Right forelimb (tissue), 1 donor: ENCODE data around the gene GALNT5.
"Not testable (repeated sequence)": the region's sequence is repeated elsewhere in the genome, so short reads cannot be mapped to it uniquely, and the experiment has no call there.

Experiments used
- DNase-seq: peaks from one replicate; pipeline ENCODE4 v3.0.0-alpha.2; 2018

The GALNT5 gene

DNA sequence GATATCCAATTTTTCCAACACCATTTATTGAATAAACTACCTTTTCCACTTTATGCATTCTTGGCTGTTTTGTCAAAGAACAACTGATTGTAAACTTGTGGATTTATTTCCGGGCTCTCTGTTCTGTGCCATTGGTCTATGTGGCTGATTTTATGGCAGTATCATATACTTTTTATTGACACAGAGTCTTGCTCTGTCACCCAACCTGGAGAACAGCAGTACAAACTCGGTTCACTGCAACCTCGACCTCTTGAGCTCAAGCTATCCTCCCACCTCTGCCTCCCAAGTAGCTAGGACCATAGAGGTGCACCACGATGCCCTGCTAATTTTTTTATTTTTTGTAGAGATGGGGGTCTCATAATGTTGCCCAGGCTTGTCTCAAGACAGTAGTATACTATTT is 6.7 kb upstream of the GALNT5 start:
- no peak for DNase-seq

DNA sequence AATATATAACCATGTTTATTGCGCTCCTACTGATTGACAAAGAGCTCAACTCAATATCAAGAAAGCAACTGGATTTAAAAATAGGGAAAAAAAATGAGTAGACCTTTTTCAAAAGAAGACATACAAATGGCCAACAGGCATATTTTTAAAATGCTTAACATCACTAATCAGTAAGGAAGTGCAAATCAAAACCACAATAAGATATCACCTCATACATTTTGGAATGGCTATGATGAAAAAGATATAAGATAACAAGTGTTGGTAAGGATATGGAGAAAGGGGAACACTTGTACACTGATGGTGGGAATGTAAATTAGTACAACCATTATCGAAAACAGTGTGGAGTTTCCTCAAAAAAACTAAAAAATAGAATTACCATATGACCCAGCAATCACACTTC is 5.6 kb upstream of the GALNT5 start:
- no peak for DNase-seq

DNA sequence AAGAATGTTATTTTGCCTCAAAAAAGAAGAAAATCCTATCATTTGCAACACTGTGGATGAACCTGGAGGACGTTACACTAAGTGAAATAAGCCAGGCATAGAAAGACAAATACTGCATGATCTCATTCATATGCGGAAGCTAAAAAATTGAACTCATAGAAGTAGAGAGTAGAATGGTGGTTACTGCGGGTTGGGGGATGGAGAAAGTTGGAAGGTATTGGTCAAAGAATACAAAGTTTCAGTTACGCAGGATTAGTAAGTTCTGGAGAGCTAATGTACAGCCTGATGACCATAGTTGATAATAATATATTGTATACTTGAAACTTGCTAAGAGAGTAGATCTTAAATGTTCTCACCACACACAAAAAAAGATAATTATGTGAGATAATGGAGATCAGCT is 5.0 kb upstream of the GALNT5 start:
- no peak for DNase-seq

DNA sequence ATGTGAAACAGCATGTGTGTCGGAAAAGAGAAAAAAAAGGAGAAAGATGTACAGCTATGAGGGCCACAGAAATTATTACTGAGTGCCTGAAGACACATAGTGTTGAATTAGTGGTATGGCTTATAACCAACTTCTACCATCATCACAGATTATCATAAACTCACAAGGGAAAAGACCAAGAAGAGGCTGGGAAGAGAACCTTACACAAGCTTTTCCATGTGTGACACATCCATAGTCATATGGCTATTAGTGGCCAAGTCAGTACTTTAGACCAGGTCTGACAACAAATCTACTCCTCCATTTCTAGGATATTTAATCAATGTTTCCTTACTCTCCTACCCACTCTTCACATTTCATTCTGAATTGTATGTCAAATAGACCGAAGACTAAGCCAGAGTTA is 3.5 kb upstream of the GALNT5 start:
- DNase-seq, result no peak

DNA sequence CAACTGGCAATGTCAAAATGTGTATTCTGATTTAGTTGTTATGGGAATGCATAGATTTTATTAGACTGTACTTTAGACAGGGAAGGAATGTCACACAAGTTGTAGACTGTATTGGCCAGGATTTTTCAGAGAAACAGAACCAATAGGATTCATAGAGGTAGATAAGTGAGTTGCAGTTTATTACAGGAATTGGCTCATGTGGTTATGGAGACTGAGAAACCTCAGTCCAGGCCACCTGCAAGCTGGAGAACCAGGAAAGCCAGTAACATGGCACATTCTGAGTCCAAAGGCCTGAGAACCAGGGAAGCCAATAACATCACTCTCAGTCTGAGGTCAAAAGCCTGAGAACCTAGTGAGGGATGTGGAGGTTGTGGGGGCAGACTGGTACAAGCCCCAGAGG is 1.8 kb upstream of the GALNT5 start:
- no peak for DNase-seq

DNA sequence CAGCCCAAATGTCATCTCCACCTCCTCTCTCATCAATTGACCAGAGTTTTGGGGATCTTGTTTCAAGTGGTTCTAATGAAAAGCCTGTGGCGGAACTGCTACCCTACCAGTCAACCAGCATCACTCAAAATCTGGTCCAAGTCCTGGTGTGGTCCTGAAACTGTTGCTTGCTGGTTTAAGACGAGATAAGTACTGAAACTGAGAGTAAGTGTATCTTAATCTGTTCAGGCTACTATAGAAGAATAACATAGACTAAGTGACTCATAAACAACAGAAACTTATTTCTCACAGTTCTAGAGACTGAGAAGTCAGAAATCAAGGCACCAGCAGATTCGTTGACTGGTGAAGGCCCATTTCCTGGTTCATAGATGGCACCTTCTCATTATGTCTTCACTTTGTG is 879 bp upstream of the GALNT5 start:
- no peak for DNase-seq

DNA sequence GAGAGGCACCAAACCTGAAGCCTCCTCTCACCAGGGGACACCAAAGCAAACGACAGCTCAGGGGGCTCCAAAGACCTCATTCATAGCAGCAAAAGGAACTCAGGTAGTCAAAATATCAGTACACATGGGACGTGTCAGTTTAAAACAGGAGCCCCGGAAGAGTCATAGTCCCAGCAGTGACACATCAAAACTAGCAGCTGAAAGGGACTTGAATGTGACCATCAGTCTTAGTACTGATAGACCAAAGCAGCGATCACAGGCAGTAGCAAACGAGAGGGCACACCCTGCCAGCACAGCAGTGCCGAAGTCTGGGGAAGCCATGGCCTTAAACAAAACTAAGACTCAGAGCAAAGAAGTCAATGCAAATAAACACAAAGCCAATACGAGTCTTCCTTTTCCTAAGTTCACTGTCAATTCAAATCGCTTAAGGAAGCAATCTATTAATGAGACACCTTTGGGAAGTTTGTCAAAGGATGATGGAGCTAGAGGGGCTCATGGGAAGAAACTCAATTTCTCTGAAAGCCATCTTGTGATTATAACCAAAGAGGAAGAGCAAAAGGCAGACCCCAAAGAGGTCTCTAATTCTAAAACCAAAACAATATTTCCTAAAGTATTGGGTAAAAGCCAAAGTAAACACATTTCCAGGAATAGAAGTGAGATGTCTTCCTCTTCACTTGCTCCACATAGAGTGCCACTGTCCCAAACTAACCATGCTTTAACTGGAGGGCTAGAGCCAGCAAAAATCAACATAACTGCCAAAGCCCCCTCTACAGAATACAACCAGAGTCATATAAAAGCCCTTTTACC is 1.2 kb downstream of the GALNT5 start:
- no peak for DNase-seq

DNA sequence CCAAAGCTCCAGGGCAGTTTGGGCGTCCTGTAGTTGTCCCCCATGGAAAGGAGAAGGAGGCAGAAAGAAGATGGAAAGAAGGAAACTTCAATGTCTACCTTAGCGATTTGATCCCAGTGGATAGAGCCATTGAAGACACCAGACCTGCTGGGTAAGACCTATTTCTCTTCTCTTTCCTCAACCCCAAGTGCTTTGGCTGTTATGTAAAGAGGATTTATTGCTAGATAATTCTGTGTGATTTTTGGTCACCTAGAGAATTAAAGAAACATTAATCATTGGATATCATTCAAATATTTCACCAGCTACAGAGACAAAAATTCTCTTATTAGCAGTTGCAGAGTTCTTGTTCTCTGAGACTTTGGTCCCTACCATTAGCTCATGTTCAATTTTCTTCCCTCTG is 1.9 kb downstream of the GALNT5 start:
- no peak for DNase-seq

DNA sequence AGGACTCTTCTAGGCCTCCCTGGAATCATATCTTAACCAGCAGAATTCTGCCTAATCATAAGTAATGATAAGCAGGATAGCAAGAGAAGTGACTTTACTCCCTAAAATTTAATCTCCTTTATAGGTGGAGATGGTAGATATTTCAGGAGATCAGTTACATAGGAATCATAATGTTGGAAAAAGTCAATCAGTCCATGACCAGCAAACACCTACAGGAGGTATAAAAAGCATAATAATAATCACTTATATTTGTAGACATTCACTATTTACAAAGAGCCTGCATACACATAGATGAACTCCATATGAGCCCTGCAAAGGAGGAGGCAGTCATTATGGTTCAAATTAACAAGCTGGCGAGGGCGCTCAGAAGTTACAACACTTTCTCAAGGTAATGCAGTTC is 2.5 kb downstream of the GALNT5 start:
- DNase-seq, result no peak

DNA sequence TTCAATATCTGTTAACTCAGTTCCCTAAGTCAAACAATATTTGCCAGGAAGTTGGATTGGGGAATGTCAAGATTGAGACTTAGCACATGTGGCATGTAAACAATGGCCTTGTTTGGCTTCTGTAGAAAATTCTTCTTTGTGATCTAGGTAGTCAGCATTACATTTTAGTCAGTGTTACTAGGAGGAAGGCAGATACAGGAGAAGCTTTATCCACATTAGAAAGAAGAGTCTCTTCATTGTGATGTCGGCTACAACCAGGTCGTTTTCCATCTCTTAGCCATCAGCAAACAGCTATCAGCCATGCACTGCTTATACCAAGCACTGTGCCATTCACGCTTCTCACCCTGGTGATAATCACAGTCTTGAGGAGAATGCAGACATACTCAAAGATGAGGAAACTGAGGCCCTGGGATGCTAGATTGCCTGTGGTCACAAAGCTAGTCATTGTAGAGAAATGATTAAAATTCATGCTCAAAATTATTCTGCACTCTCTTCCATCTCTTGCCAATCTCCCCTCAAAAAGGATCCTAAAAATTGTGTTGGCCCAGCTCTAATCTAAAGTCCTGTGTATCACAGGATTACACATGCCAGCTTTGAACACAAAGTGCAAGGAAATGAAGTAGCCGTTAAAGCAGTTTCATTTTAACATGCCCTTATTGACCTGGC is 3.2 kb downstream of the GALNT5 start:
- DNase-seq, result no peak

DNA sequence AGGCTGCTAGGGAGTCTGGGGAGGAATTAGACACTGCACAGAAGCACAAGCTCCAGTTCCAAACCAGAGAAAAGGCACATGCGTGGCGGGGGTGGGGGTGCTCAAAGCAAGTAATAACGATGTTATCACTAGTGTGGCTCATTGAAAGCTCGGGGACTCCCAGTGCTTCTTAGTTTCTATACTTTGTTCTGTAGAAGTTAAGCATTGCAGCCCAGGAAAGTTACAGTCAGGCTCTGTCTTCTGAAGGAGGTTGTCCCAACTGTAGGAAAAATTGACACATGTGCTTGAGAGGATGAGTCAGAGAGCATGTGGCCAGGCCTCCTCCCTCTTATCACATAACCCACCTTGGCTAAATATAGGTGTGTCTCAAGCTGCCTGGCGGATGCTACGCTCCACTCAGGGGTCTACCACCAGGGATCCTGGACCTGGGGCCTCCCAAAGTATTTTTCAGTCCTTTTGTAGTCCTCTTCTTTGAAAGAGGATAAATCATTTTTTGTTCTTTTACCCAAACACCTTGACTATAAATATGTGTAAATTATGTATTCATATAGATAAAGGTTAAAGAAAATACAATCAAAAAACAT is 3.8 kb downstream of the GALNT5 start:
- DNase-seq, result no peak

DNA sequence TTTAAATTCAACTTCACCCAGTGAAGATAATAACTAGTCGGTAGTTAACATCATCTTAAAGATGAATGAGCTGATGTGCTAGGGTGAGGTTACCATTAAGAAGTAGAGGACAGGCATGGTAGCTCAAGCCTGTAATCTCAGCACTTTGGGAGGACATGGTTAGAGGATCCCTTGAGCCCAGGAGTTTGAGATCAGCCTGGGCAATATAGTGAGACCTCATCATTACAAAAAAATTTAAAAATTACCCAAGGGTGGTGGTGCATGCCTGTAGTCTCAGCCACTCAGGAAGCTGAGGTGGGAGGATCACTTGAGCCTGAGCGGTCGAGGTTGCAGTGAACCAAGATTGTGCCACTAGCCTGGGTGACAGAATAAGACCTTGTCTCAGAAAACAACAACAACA is 4.7 kb downstream of the GALNT5 start:
- no peak for DNase-seq

DNA sequence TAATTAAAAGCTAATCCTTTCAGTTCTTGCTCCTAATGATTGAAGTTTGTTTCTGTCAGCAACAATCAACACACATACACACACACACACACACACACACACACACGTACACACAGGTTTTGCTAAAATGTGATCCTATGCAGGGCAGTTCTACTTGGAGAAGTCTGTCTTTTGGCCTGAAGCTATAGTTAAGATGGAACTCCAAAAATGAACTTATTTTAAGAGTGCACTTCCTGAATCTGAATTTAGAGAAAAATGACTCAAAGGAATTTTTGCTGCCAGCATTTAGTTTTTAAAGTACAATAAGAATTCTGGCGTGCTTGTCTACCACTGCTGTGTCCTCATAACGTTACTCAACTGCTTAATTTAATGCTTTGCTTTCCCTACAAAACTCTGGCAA is 6.6 kb downstream of the GALNT5 start:
- DNase-seq, result no peak

DNA sequence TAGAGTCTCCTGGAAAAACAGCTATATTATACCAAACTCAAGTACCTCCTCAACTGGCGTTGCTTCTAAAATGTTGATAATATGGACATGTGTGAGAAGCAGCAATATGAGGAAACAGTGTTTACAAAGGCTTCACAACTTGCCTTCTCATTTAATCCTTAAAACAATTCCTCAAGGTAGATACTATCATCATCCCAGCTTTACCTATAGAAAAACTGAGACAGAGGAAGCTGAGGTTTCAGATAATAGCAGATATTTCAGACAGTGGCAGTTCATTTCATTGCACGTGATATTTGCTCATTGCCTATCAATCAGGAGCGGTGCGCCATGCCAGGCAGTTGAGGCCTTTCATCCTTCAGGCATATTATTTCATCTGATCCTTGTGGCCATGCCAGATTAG is 8.3 kb downstream of the GALNT5 start:
- no peak for DNase-seq

DNA sequence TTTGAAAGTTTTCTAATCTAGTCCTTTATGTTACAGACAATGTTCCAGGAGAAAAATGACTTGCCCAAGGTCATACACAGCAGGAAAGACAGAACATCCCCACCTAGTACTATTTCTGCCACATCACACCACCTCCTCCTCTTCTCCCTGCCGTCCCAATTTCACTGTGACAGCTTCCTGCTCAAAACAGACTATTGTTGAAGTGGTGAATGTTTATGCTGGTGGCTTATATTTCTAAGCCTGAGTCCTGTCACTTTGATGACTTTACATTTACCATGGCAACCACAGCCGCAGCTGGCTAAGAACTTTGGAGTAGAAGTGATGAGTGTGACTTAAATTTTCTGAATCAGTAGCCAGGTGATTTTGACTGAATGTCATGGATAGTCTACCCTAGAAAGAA is 10.0 kb downstream of the GALNT5 start:
- no peak for DNase-seq

DNA sequence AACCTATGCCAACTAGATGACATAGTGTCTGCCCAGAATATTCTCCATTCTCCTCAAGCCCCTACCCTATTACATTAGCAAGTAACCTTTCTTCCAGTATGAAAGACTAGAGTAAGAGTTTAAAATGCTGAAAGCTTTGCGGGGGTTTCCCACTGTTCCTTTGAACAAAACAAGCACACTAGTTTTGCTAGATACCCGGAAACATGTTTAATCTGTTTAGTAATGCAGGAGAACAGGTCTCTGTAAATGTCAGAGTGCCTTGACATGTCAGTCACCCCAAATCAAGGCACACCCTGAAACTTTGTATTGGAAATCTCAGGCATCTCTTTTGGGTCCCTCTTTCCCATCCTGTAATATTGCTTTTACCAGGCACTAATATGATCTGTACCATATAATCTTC is 11.6 kb downstream of the GALNT5 start:
- no peak for DNase-seq

DNA sequence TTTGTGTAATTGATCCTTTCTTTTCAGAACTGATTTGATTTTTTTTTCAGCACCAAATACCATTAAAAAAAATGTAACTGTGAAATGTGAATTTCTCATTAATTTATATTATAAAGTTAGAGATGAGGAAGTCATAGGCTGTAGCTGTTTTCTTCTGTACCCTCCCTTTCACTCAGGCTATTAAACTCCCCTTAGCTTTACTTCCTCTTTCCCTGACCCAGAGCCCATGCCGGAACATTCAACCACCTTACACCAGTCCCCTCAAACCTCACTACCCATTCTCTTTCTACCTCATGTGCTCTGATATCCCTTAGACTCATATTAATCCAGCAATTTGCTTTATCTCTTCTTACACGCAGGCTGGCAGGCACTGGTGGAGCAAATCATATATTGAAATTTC is 12.4 kb downstream of the GALNT5 start:
- no peak for DNase-seq

DNA sequence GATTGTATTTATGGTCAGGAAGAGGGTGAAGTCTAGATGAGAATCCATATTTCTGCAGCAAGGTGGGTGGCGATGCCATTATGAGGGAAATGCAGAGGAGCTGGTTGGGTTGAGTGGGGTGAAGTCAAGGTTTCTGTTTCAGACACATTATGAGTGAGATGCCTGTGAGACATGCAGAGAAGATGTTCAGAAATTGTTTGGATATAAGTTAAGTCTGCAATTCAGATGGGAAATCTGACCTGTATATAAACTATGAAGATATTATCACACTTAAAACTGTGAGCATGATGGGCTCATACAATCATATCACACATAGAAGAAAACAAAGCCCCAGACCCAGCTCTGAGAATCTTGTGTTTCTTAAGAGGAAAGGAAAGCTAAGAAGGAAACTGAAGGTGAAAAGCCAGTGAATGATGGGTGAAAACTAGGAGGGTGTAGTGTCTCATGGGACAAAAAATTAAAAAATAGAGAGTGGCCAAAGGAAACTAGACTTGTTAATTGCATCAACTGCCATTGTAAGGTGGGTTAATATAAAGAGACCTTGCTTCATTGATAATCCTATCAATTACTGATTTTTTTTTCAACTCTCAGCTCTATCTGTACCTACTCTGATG is 14.2 kb downstream of the GALNT5 start:
- no peak for DNase-seq

DNA sequence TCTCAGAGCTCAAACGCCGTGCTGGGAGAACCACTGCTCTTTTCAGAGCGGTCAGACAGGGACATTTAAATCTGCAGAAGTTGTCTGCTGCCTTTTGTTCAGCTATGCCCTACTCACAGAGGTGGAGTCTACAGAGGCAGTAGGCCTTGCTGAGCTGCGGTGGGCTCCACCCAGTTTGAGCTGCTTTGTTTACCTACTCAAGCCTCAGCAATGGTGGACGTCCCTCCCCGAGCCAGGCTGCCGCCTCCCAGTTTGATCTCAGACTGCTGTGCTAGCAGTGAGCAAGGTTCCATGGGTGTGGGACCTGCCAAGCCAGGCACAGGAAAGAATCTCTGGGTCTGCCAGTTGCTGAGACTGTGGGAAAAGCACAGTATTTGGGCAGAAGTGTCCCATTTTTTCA is 21.8 kb downstream of the GALNT5 start:
- not testable (repeated sequence) for DNase-seq

DNA sequence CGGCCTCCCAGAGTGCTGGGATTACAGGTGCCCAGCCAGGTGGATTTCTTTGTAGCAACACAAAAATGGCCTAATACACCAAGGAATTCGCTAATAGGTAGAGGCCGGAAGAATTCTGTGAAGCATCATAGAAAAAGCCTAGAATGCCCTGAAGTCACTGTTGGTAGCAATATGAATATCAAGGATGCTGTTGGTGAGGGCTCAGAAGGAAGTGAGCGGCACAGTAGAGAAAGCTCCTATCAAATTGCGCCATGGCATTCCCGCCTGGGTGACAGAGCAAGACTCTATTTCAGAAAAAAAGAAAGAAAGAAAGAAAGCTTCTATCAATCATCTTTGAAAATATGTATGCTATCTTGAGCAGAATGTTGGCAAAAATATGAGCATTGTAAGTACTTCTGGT is 23.8 kb downstream of the GALNT5 start:
- DNase-seq, result no peak

DNA sequence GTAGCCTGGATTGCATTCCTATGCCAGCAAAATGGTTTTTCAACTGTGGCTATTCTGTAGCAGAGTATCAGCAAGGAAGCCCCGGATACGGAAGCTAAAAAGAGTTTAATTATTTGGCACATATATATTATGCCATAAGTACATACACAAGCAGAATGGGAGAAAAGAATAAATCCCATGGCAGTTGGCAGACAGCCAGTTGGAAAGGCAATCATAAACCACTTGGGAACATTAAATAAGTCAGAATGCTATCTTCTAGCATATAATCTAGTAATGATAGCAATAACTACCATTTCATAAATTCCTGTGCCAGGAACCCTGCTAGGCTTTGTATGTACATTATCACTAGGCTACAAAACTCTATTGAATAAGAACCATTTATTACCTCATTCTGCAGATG is 26.0 kb downstream of the GALNT5 start:
- DNase-seq, result no peak

DNA sequence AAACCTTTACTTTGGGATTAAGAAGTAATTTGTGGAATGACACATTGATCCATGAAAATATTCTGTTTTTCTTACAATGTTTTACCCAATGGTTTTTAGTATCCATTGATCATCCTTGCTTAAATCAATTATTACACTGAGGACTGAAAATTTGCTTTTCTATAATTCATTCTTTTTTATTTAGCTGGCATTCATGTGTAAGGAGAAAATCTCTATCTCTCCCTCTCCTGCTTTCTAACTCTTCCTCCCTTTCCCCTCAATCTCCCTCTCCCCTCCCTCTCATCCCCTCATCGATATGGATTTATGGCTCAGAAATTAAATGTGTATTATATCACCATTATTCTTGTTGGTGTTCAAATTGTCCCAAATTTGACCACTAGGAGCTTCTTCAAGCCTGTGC is 29.7 kb downstream of the GALNT5 start:
- DNase-seq, result no peak

DNA sequence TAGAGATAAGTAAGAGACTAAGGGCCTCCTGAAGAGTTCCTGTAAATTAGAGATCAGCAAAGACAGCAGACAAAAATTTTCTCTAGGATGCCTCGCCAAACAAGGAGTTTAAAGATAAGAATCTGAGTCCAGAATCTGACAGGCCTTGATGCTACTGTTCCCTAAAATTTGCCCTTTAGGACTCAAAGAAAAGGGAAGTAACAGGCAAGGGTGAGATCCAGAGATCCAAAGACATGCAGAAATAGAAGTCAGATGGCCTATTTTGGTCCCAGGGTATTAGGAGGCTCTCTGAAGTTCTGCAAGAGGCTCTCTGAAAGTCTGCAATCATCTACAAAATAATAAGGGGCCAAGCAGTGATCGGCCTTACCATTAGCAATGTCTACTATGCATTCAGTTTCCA is 33.0 kb downstream of the GALNT5 start:
- DNase-seq, result no peak

DNA sequence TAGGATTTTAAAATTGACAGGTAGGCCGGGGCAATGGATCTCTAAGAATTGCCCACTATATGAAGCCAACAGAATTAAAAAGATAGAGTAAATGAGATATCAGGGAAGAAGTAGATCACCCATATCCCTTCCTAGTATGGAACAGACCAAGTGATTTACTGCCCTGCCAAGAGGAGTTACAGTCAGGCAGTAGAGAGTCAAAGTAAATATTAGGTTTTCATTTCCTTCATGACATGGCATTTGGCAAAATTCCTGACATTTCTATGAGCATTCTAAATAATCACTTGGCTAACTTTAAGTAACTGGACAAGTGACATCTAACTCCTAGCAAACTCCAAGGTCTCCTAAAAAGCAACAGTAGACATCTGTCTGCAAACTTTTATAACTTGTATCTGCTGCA is 33.5 kb downstream of the GALNT5 start:
- no peak for DNase-seq
